ENCODE data around the gene HACD2.
A peak's percentile ranks its signal among the peaks of the same experiment; 100 is the strongest.

The HACD2 gene, protein sequence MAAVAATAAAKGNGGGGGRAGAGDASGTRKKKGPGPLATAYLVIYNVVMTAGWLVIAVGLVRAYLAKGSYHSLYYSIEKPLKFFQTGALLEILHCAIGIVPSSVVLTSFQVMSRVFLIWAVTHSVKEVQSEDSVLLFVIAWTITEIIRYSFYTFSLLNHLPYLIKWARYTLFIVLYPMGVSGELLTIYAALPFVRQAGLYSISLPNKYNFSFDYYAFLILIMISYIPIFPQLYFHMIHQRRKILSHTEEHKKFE

DNA sequence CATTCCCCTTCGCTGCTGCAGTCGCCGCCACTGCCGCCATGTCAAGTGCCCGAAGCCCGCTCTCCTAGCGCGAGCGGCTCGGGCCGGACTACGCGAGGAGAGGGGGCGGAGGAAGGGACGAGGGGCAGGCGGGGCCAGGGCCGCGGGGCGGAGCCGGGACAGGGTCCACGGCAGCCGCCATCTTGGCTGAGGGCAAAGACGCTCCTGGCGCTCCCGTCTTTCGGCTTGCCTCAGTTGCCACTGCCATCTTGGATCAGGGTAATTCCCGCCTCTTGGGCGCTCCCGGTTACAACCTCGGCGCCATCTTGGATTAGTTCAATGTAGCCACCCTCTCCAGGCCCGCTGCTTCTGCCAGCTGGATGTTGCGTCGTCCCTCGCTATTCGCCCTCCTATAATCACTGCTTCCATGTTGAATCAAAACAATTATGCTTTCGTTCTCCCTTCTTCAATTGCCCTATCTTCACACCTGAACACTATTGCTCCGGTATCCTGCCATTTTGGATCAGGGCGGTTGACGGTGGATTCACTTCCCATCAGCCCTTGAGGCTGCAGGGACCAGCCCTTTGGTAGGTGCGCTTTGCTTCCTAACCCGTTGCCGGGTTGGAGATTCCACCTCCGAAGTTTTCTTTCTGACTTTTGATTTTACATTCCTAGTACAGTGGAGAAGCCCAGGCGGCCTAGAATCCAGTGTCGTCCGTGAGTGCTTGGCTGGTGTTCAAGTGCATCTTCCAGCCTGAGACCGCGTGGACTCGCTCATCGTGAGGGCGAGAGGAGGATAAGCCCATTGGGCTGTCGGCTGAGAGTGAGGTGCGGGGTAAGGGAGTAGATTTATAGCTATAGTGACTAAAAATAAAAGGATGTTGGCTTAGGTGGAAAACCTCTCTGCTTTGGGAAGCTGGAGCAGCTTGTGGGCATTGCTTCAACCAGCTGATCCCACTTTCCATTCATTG, at the start of gene HACD2:
TSS of gene HACD2 (minus strand) at position 66 of the 950 bp plus-strand sequence. CDS start at position 40, 26 bp downstream.
- peak; percentile 88 to 95 (median 92) for DNase-seq (ENCODE audit: low read depth in 3 of 3)

DNA sequence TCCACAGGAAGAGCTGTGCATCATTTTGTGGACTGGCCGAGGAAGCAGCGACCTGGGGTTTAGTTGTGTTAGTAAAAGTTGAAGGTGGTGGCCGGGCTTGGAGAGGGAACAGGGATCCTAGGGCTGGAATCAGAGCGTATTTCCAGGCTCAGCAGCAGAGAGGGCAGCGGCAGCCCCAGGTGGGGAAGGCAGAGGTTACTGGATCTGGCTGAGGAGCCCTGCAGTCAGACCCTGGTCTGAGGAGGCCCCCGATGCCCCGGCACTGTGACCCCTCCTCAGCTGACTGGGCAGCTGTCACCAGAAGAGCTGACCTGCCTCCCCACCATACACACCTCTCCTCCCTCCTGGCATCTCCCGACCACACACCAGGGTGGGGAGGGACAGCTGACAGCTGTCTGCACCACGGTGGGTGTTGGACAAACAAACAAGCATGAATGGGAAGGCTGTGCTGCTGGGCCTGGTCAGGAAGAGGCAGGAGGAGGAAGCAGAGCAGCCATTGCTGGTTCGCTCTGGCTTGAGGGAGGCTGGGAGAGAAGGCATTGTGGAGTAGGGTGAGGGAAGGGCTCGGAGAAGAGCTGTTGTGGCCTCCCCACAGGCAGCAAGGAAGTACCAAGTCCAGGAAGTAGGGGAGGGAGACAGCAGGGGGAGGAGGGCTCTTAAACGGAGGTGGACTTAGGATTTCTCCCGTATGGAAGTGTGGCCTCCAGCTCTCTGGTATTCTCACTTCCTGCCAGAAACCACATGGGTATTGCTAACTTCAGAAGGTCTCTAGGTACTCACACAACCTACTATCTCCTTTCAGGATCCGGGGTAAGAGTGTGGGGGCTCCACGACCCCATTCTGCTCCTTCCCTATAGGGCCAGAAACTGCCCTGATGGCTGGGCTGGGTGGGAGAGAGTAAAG, 49.5 kb upstream of the HACD2 start:
- DNase-seq (ENCODE audit: low read depth in 3 of 3): no peak

DNA sequence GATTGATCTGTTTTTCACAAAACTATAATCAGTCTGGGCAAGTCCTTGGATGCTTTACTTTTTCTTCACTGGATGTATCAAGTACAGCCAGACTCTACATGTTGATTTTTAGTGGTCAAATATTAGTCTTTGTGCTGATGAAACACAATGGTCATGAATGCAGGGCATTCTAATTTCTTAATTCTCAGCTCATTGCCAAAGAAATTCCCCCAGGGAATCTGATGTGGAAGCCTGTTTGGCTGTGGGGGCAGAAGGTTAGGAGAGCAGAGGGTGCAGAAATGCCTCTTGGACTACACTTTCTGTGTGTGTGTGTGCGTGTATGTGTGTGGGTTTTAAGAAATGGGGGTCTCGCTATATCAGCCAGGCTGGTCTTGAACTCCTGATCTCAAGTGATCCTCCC, 48.7 kb upstream of the HACD2 start:
- DNase-seq (ENCODE audit: low read depth in 3 of 3): no peak

DNA sequence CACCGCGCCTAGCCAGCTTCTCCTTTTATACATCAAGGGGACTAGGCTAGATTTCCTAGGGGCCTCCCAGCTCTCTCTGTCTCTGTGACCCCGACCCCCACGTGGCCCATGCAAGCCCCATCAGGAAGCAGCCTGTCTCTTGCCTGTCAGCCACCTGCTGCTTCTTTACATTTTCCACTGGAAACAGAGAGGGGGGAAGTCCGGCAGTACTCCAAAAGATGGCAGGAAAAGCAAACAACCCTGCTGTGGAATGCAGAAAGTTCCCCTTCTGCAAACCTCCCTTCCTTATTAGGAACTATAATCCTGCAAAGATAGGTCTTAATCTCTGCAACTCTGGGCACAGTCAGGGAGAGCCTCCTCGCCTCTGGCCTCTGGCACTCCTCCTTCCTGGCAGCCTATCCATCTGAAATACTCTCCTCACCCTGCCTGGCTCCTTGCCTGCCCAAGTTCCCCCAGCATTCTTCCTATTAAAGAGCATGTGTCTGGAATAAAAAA, 47.4 kb upstream of the HACD2 start:
- DNase-seq (ENCODE audit: low read depth in 3 of 3): no peak

DNA sequence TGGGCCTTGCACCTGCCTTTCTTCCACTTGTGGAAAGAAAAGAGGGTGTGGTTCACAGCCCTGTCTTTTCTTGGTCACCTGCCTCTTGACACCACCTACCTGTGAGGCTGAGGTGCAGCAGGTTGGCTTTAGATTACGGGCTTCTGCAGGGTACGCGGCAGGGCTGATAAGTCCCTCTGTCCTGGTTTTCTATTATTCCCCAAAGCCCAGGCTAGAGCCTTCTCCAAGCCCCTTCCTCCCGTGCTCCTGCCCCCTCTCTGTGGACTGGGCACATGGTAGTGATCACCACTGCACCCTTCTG, 44.8 kb upstream of the HACD2 start:
- no peak for DNase-seq (ENCODE audit: low read depth in 3 of 3)

DNA sequence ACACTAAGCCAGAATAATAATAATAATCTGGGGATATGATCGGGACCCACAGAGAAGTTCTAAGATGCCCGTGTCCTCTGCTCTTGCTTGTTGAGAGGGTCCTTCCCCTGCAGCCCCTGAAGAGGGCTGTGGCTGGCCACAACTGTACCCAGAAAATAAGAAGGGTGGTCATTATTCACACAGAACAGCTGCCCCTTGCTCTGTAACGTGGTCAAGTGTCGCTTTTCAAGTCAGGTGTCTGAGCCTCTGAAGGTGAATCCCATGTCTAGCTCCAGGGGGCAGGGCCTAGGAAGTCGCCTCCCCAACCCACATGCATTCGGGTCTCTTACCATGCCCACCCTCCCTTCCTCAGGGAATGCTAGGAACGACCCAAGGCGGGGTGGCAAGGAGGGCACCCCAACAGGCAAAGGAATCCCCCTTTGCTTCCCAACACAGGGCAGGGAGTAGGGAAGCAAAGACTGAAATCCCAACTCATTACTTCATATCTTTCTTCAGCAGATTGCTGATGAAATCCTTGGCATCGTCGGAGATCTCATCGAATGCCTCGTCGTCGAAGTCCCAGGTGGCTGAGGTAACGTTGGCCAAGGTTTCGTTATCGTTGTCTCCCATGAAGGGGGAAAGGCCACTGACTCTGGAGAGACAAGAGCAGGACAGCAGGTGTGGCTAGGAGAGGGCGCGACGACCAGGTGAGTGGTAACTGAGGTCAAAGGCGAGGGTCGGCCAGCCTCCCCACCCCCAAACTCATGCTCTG, 44.3 kb upstream of the HACD2 start:
- no peak for DNase-seq (ENCODE audit: low read depth in 3 of 3)

DNA sequence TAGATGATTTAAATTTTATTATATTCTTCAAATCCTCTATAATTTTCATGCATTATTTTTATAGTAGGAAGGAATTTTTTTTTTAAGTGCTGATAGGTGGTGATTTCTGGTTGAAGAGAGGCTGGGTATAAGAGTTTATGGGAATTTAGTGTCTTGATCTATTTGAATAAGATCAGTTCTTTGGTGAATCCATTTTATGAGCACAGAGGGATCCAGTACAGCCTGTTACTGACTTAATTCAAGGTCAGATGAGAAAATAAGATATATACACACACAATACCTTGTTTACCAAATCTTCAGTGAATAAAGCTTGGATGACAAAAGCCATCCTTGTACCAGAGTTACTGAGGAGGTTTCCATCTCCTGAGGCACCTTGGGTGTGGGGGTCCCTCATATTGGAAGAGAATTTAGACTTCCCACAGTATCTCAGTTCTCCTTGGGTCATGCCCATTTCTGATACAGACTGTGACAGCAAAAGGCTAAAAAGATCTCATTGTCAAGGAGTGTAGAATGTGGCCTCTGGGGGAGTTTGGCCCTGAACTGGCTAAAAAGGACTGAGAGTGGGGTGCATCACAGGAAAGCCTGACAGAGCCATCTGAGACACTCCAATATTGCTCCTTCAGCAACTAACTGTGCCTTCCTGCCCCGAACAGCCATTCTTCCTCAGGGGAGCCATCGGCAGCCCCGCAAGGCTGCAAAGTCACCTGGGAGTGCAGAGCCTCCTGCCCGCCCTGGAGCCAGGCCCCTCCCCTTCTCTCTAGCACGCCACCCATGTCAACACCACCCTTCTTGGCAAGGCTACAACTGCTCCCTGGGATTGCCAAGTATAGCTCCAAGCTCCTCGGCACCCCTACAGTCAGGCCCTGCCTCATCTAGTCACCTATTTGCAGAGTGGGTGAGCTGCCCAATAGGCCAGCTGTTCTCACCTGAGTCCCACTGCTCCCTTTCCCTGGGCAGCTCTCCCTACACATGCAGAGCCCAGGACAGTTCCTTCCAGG, 43.1 kb upstream of the HACD2 start:
- DNase-seq (ENCODE audit: low read depth in 3 of 3): no peak

DNA sequence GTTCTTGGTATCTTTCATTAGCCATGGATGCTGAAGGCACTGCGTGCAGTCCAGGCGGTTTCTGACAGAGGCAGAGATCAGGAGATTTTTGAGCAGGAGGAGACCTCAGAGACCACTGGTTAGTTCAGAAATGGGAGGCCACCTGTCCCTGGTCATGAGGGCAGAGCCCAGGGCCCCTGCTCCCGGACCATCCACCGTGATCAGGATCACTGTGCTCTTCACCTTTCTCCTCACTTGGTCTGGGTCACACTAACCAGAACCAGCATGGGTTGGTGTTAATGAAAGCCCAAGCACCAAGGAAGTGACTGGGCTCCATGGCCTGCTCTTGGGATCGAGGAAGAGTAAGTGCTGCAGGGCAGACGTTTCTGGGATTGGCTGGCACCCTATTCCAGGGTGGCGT, 42.0 kb upstream of the HACD2 start:
- no peak for DNase-seq (ENCODE audit: low read depth in 3 of 3)

DNA sequence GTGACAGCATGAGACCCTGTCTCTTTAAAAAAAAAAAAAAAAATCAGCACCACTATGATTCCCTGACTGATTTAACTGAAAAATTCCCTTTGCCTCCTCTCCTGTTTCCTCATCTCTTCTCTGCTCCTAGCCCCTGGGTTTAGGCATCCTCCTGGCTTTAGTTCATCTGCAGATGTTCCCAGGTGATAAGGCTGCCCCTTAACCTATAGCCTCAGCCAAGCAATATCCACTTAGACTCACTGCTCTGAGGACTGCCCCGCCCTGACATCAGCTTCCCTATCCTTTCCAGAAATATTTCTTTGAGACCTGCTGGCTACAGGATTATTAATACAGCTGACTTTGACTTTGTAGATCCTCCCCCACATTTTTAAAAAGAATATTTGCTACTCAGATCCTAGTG, 39.4 kb upstream of the HACD2 start:
- no peak for DNase-seq (ENCODE audit: low read depth in 3 of 3)

DNA sequence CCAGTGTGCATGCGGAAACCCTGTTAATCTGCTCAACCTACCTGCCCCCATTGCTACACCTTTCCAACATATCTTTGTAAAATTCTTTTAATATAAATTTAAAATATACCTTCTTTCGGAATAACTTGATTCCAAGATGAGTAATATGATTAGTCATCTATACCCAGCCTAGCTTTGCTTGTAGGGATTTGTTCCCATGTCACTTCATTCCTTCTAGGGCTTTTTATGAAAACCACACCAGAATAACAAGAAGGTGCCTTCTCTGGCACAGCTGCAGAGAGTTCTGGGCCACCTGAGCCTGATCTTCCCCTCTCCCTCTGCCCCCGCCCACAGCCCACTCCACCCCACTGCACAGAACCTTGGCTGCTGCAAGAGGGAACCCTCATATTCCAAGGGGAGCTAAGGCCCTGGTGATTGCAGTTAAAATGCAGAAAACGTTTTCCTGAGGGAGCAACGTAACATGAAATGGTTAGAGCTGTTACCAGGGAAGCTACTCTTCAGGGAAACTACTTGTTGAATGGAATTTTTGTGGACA, 38.6 kb upstream of the HACD2 start:
- no peak for DNase-seq (ENCODE audit: low read depth in 3 of 3)

DNA sequence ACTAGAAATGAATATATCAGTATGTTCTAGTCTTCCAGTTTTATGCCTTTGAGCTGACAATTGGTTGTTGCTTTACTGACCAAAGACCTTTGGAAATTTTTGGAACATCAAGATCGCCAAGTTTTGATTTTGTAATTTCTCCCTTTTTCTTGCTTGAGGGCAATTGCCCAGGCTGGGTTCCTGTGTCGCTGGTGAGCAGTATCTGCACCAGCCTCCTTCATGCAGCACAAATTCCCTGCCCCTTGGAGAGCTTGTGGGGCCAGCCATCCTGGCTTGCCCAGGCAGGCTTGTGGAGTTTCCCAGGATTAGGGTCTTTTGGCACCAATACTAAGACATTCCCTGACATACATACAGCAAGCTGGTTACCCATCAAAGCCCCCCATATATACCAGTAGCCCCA, 37.9 kb upstream of the HACD2 start:
- DNase-seq (ENCODE audit: low read depth in 3 of 3): no peak

DNA sequence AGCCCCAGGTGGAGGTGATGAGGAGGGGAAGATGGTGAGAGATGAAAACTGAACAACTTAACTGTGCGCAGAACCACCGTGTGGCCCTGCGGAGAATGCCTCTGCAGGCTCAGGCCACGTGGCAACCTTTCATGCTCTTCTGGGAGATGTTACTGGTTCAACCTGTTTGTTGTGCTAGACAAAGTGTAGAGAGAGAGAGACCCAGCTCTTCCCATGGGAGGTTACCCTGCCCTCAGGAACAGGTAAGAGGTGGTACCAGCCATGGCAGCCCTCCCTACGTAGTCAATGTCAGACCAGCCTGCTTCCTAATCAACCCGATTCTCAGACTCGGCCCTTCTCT, 37.0 kb upstream of the HACD2 start:
- no peak for DNase-seq (ENCODE audit: low read depth in 3 of 3)

DNA sequence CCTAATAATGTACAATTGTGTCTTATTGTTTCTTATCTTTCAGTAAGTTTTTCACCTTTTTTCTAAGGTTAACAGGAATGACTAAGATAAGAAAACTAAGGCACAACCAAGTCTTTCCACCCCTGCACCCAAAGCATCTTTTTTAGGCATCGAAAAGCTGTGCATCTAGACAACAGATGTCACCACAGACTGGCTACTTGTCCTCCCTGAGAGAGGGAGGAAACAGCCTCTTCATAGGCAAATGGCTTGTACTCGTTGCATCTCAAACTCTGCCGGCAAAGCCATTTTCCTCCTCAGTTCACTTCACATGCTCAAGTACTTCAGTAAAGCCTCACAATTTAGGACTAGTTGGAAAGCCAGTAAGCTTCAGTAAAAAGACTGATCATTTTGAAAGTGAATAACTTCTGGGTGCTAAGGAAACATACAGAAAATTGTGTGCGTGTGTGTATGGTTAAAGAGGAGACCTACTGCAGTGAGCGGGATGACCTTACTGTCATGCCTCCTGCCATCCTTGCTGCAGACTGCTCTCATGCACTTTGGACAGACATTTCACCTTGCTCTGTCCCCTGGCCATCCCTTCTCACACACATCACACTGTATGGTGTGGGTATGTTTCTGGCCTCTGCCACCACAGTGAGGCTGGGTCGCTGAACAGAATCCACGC, 36.5 kb upstream of the HACD2 start:
- no peak for DNase-seq (ENCODE audit: low read depth in 3 of 3)

DNA sequence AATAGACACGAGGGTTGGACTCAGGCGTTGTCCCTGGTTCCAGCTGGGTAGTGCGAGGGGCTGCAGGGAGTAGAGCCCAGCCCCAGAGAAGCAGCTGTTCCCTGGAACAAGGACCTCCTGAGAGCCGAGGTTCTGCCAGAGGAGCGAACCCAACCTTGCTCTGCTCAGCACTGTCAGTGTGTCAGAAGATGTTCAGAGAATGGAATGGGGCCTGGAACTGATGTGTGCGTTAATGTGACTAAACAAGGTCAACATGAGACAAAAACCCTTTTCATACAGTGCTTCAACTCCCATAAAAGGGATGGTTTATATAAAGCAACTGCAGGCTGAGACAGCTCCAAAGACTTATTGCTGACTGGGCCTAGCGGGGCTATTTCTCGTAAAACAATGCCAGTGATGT, 35.5 kb upstream of the HACD2 start:
- DNase-seq (ENCODE audit: low read depth in 3 of 3): no peak

DNA sequence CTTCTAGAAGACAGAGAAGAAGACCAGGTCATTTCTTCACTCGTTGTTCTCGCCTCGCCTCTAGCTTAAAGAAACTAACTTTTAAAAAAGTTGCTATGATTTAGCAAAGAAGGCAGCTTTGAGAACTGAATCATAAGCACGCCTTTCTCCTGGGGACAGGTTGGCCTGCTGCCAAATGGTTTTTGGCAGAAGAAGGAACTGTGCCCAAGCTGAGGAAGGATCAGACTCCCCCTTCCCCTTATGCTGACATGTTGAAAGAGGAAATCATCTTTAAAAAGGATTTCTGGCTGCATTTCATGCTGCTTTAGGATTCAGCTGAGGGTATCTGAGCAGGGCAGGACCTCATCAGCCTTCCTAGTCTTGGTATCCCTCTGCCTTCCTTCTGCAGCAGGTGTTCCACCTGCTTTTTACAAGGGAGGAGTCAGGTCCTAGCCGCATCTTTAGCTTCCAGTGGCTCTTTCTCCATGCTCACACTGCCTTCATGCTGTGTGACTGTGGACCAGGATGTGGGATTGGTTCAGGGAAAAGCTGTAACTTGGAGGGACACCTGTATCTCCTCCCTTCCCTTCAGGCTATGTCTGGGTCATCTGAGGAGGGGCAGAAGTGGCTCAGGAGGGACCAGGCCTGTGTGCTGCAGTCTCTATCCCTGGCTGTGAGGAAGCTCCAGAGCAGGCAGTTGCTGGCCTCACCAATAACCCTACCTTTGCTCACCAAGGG, 34.1 kb upstream of the HACD2 start:
- DNase-seq (ENCODE audit: low read depth in 3 of 3): no peak

DNA sequence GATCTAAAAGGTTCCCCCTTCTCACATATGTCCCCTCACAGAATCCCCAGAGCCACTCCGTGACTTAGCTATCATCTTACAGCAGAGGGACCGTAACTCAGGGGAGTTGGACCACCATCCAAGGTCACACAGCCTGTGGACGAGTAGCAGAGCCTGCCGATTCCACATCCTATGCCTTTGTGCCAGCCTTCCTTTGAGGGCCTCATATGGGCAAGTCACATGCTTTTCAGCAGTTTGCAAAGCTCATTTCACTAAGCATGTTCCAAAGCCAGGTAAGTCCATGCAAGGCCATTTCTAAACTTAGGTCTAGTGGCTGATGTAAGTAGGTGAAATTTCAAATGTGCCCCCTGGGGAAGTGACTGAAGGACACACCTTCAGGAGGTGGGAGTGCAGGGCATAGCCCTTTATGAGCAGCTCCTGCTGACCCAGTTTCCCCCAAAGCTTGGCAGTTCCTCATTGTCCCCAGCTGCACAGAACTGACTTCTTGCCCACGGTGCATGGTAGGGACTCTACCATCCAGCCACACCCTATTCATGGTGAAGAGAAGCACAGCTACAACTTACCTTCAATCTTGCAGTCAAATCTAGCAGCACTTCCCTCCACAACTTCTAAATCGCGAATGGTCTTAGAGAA, 33.3 kb upstream of the HACD2 start:
- DNase-seq (ENCODE audit: low read depth in 3 of 3): no peak

DNA sequence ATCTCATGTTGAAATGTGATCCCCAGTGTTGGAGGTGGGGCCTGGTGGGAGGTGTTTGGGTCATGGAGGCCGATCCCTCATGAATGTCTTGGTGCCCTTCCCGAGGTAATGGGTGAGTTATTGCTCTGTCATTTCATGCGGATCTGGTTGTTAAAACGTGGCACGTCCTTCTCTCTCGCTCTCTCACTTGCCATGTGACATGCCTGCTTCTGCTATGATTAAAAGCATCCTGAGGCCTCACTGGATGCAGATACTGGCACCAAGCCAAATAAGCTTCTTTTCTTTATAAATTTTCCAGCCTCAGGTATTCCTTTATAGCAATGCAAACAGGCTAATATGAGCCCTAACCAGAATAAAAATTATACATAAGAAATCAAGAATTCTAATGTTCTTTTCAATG, 31.7 kb upstream of the HACD2 start:
- DNase-seq (ENCODE audit: low read depth in 3 of 3): no peak

DNA sequence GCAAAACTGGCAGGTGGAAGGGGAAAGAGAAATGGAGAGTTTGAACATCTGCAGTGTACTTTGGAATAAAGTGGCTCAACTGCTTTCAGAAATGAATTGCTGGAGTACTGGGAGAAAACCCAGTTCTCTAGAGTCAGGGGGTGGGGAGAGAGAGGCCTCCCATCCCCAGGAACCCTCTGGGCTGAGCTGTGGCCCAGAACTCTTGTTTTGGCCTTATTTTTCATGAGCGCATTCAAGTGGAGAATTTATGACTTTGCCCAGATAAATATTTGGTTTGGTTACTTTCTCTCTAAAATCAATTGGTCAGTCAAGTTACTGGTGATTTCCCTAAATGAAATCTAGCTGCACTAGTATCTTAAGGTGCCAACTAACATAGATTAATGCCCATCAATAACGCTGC, 28.7 kb upstream of the HACD2 start:
- no peak for DNase-seq (ENCODE audit: low read depth in 3 of 3)

Measured in stimulated activated CD4-positive, alpha-beta T cell treated with anti-CD3 and anti-CD28 coated beads, TNF-alpha, amount 100 ng/mL, for 48 hours (primary cell).